H1 (cell line): Measurements from ENCODE around the gene AQP4. TPM values are rescaled to one million over a fixed set of nuclear protein-coding genes. Genes with fewer than 3 reads are reported as not detected.

Experiments used
- CTCF ChIA-PET: fragments of 300-600 bp; sonication (Branson Sonifier 250); formaldehyde crosslinking; loops from one replicate; lab custom pipeline; 2021; ENCODE audit not compliant: partially characterized antibody; lab: Charles Lee
- POLR2A ChIA-PET: fragments of 300-600 bp; sonication (Branson Sonifier 250); formaldehyde crosslinking; loops from one replicate; lab custom pipeline; 2021; ENCODE audit warnings: inconsistent platforms; ENCODE audit not compliant: partially characterized antibody; lab: Charles Lee
- DNase-seq, 2 experiments: peaks; one replicate each; pipeline versions ENCODE4 v3.0.0 to v3.0.0-alpha.2; 2010 to 2022; ENCODE audit warnings: low spot score in 2 of 2, low read depth in 1 of 2, mixed read lengths in 1 of 2
- FAIRE-seq: peaks from 2 replicates; lab custom pipeline; 2011; peaks lifted over from hg19 to GRCh38; lab: Jason Lieb, UNC
- H2AFZ ChIP-seq: 2 replicates; pipeline ENCODE4 v1.8.1; 2012; ENCODE audit warnings: low read length, inconsistent platforms
- H2AK5ac ChIP-seq: 2 replicates; pipeline ENCODE4 v1.6.1; 2013; ENCODE audit warnings: low read depth, low read length
- H2BK120ac ChIP-seq: replicated peaks from 2 replicates; pipeline ENCODE3; 2013; ENCODE audit warnings: low read depth, low read length, inconsistent platforms
- H2BK12ac ChIP-seq: 2 replicates; pipeline ENCODE4 v1.6.1; 2013; ENCODE audit warnings: low read depth, low read length
- H2BK15ac ChIP-seq: 2 replicates; pipeline ENCODE4 v1.6.1; 2013; ENCODE audit warnings: low read length
- H2BK20ac ChIP-seq: 2 replicates; pipeline ENCODE4 v1.6.1; 2013; ENCODE audit warnings: low read length
- H2BK5ac ChIP-seq: 2 replicates; pipeline ENCODE4 v1.6.1; 2013; ENCODE audit warnings: low read depth, low read length
- H3K14ac ChIP-seq: 2 replicates; pipeline ENCODE4 v1.6.1; 2013; ENCODE audit warnings: inconsistent platforms; ENCODE audit not compliant: insufficient read length
- H3K18ac ChIP-seq: 2 replicates; pipeline ENCODE4 v1.6.1; 2013; ENCODE audit warnings: low read length; ENCODE audit errors: extremely low read depth
- H3K23ac ChIP-seq: 2 replicates; pipeline ENCODE4 v1.6.1; 2013; ENCODE audit warnings: inconsistent platforms; ENCODE audit not compliant: insufficient read length
- H3K23me2 ChIP-seq: 2 replicates; pipeline ENCODE4 v1.6.1; 2013; ENCODE audit warnings: low read depth, low read length
- H3K27ac ChIP-seq: 2 replicates; pipeline ENCODE4 v1.6.1; 2011; ENCODE audit warnings: low read depth, low read length, inconsistent platforms
- H3K27me3 ChIP-seq, 4 experiments: replicated peaks in 1 of 4; 1 replicate in 1 of 4; 2 replicates in 3 of 4; pipeline versions ENCODE4 v1.6.1 to v1.8.1; 2011 to 2013; ENCODE audit warnings: low read length in 3 of 4, mild to moderate bottlenecking in 3 of 4, inconsistent platforms in 2 of 4, mixed read lengths in 2 of 4, moderate library complexity in 1 of 4; ENCODE audit not compliant: control insufficient read depth in 3 of 4, insufficient read depth in 3 of 4; ENCODE audit errors: extremely low read depth in 1 of 4
- H3K36me3 ChIP-seq, 4 experiments: 2 replicates each; pipeline versions ENCODE4 v1.6.1 to v1.8.1; 2011 to 2013; ENCODE audit warnings: mild to moderate bottlenecking in 4 of 4, low read length in 3 of 4, moderate library complexity in 2 of 4, control low read depth in 1 of 4, inconsistent platforms in 1 of 4; ENCODE audit not compliant: insufficient read depth in 4 of 4, control insufficient read depth in 2 of 4
- H3K4ac ChIP-seq: replicated peaks from 2 replicates; pipeline ENCODE3; 2013; ENCODE audit warnings: low read length, low read depth, mixed read lengths, inconsistent platforms; ENCODE audit not compliant: insufficient read length
- H3K4me1 ChIP-seq, 4 experiments: replicated peaks in 1 of 4; 1 replicate in 1 of 4; 2 replicates in 3 of 4; pipeline versions ENCODE4 v1.6.1 to v1.8.1; 2011 to 2013; ENCODE audit warnings: low read length in 3 of 4, inconsistent platforms in 2 of 4, mixed read lengths in 1 of 4; ENCODE audit not compliant: insufficient read depth in 4 of 4, control insufficient read depth in 3 of 4
- H3K4me2 ChIP-seq, 2 experiments: 2 replicates each; pipeline versions ENCODE4 v1.6.1 to v1.8.1; 2011 to 2013; ENCODE audit warnings: low read depth in 2 of 2, low read length in 2 of 2, control low read depth in 1 of 2, inconsistent platforms in 1 of 2, mild to moderate bottlenecking in 1 of 2; ENCODE audit not compliant: insufficient read depth in 1 of 2
- H3K4me3 ChIP-seq, 4 experiments: fragments of 200-600, 300-600 bp in 1 of 4; sonication (generic), shearing (Covaris generic), sonication (Bioruptor Twin) in 1 of 4; 2 replicates each; pipeline versions ENCODE4 v1.5.1 to v1.8.1; 2011 to 2016; ENCODE audit warnings: low read length in 4 of 4, low read depth in 3 of 4, control low read depth in 2 of 4, inconsistent platforms in 2 of 4, mild to moderate bottlenecking in 2 of 4, mixed read lengths in 1 of 4, moderate library complexity in 1 of 4; ENCODE audit not compliant: insufficient read depth in 2 of 4; ENCODE audit errors: extremely low read depth in 1 of 4
- H3K56ac ChIP-seq: replicated peaks from 2 replicates; pipeline ENCODE3; 2013; ENCODE audit warnings: low read depth, mild to moderate bottlenecking, mixed read lengths, low read length, inconsistent platforms; ENCODE audit not compliant: insufficient read length
- H3K79me1 ChIP-seq: 2 replicates; pipeline ENCODE4 v1.6.1; 2013; ENCODE audit warnings: low read depth, low read length, control low read depth
- H3K79me2 ChIP-seq, 2 experiments: 2 replicates each; pipeline versions ENCODE4 v1.6.1 to v1.8.1; 2012 to 2013; ENCODE audit warnings: low read length in 2 of 2, mild to moderate bottlenecking in 2 of 2, inconsistent platforms in 1 of 2; ENCODE audit not compliant: insufficient read depth in 2 of 2, control insufficient read depth in 1 of 2
- H3K9ac ChIP-seq, 4 experiments: replicated peaks in 1 of 4; 1 replicate in 1 of 4; 2 replicates in 3 of 4; pipeline versions ENCODE4 v1.6.1 to v1.8.1; 2011 to 2013; ENCODE audit warnings: low read depth in 3 of 4, low read length in 3 of 4, control low read depth in 2 of 4, mild to moderate bottlenecking in 2 of 4, moderate library complexity in 2 of 4, inconsistent platforms in 1 of 4; ENCODE audit errors: extremely low read depth in 1 of 4
- H3K9me3 ChIP-seq, 2 experiments: 2 replicates each; pipeline versions ENCODE4 v1.6.1 to v1.8.1; 2012 to 2013; ENCODE audit warnings: mild to moderate bottlenecking in 2 of 2, moderate library complexity in 2 of 2, control low read depth in 1 of 2, inconsistent platforms in 1 of 2, low read depth in 1 of 2, low read length in 1 of 2, mixed read lengths in 1 of 2; ENCODE audit not compliant: insufficient read depth in 2 of 2
- H4K20me1 ChIP-seq, 2 experiments: replicated peaks in 1 of 2; 2 replicates each; pipeline versions ENCODE3 to v1.8.1; 2011 to 2013; ENCODE audit warnings: inconsistent platforms in 2 of 2, low read length in 2 of 2, mild to moderate bottlenecking in 1 of 2; ENCODE audit not compliant: insufficient read depth in 2 of 2, control insufficient read depth in 1 of 2
- H4K5ac ChIP-seq: 2 replicates; pipeline ENCODE4 v1.6.1; 2013; ENCODE audit warnings: low read length, low read depth, mixed read lengths, inconsistent platforms; ENCODE audit not compliant: insufficient read length
- H4K8ac ChIP-seq: 2 replicates; pipeline ENCODE4 v1.8.0; 2013; ENCODE audit warnings: mild to moderate bottlenecking, moderate library complexity, low read length, inconsistent platforms; ENCODE audit not compliant: insufficient read depth; ENCODE audit errors: extremely low read depth
- H4K91ac ChIP-seq: replicated peaks from 2 replicates; pipeline ENCODE3; 2013; ENCODE audit warnings: low read length, mixed read lengths, inconsistent platforms; ENCODE audit not compliant: insufficient read length
- BCL11A ChIP-seq, 2 experiments: IDR thresholded peaks; one replicate each; pipeline ENCODE4 v1.6.1; 2011; ENCODE audit warnings: low read depth in 2 of 2, low read length in 2 of 2, mild to moderate bottlenecking in 2 of 2
- CHD2 ChIP-seq: IDR thresholded peaks from 2 replicates; pipeline ENCODE4 v1.6.1; 2012; ENCODE audit warnings: low read length, improper control_type of control experiment
- EZH2 ChIP-seq: fragments of 200-600 bp; sonication (generic); IDR thresholded peaks from 2 replicates; pipeline ENCODE4 v1.7.1; 2012; ENCODE audit warnings: low read depth, mild to moderate bottlenecking, moderate library complexity, low read length, inconsistent platforms; ENCODE audit not compliant: severe bottlenecking
- GABPA ChIP-seq: IDR thresholded peaks from 2 replicates; pipeline ENCODE4 v1.6.1; 2011; ENCODE audit warnings: mild to moderate bottlenecking, low read length, moderate library complexity, borderline replicate concordance; ENCODE audit not compliant: insufficient read depth
- JUN ChIP-seq: IDR thresholded peaks from 2 replicates; pipeline ENCODE4 v1.6.1; 2011; ENCODE audit warnings: low read depth, mild to moderate bottlenecking, improper control_type of control experiment, low read length
- KDM5A ChIP-seq: fragments of 200-600 bp; IDR thresholded peaks from 2 replicates; pipeline ENCODE4 v1.7.1; 2012; ENCODE audit warnings: mild to moderate bottlenecking, low read length, inconsistent platforms, mixed read lengths
- NRF1 ChIP-seq: IDR thresholded peaks from 2 replicates; pipeline ENCODE4 v1.6.1; 2011; ENCODE audit warnings: mild to moderate bottlenecking, low read depth, low read length, improper control_type of control experiment
- SRF ChIP-seq: IDR thresholded peaks from 2 replicates; pipeline ENCODE4 v1.6.1; 2011; ENCODE audit warnings: mild to moderate bottlenecking, low read depth, low read length, moderate library complexity
- TAF1 ChIP-seq: IDR thresholded peaks from 2 replicates; pipeline ENCODE4 v1.6.1; 2011; ENCODE audit warnings: mild to moderate bottlenecking, low read depth, low read length
- WGBS, 2 experiments: shearing (Covaris generic) in 1 of 2; methylation state at CpG; one replicate each; pipeline versions ENCODE4 v1.1.6 to v1.1.7; 2013 to 2015; ENCODE audit warnings: low lambda C conversion rate in 2 of 2, mixed read lengths in 2 of 2, inconsistent platforms in 1 of 2, low coverage in 1 of 2, missing lambda C conversion rate in 1 of 2; ENCODE audit not compliant: insufficient replicate concordance in 2 of 2, insufficient coverage in 1 of 2, insufficient read length in 1 of 2; ENCODE audit errors: extremely low coverage in 1 of 2, missing lambda C conversion rate in 1 of 2; 5-methylcytosine and 5-hydroxymethylcytosine counted together
- polyA plus RNA-seq, 7 experiments: library from polyadenylated mRNA; depleted of rRNA in 3 of 7; stranded (reverse) in 5 of 7; unstranded in 2 of 7; fragments of >200 nt in 5 of 7; fragments of 200-250 nt in 2 of 7; gene quantifications; 1 replicate in 5 of 7; 2 replicates in 1 of 7; 4 replicates in 1 of 7; pipeline versions ENCODE4 v1.2.1 to v1.2.3, GENCODE V29; 2011 to 2013; ENCODE audit warnings: missing spikeins in 2 of 7, mixed read lengths in 2 of 7
- total RNA-seq: library from RNA; stranded (reverse); fragmentation: NEBNext Ultra II Directional; extraction: Animal tissue kit (Norgen Biotek cat#: 25700); gene quantifications from 2 replicates; pipeline ENCODE4 v1.2.1, GENCODE V29; 2021
- TF ChIP-seq, protein P1 (sequence below): IDR thresholded peaks from 2 replicates; pipeline ENCODE4 v1.6.1; 2012; ENCODE audit warnings: inconsistent platforms

AQP4 gene
- total and polyA plus RNA-seq, 2 of the 8 experiments (the other 6 are each of a cell fraction or from before 2014, with no cell fraction given): 2.2 to 2.8 TPM

DNA sequence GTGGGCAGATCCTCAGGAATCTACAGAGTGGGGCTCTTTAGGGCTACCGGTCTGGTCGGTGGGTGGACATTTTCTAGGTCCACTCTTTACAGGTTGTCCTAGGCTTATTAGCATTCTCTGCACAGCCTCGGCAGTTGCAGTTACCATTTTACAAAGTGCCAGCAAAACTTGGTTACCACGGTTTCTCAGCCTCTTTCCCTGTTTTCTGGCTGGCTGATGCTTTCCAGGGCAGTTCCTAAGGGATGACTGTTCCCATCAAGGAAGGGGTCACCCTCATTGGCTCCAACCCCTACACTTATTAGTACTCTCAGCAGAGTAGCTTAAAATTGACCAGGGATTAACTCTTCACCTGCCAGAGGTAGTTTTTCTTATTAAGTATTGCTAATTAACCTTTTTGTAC, 2.0 kb upstream of the AQP4 start:
- no peak overlapping the region for H2BK12ac ChIP-seq
- H4K20me1 ChIP-seq: no peaks in the 10 kb centered on the region
- TF ChIP-seq TAF1: no peak
- TF ChIP-seq KDM5A: no peak
- TF ChIP-seq JUN: no peak
- TF ChIP-seq EZH2: no peak
- no peak for TF ChIP-seq CHD2
- TF ChIP-seq BCL11A (IDR thresholded peaks at IDR 0.05; ENCODE audit: low read depth in 2 of 2, low read length in 2 of 2): no peak
- no peak for TF ChIP-seq NRF1
- TF ChIP-seq SRF: no peak
- TF ChIP-seq, protein P1, sequence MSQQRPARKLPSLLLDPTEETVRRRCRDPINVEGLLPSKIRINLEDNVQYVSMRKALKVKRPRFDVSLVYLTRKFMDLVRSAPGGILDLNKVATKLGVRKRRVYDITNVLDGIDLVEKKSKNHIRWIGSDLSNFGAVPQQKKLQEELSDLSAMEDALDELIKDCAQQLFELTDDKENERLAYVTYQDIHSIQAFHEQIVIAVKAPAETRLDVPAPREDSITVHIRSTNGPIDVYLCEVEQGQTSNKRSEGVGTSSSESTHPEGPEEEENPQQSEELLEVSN: no peak
- no peak for TF ChIP-seq GABPA
- no peak overlapping the region for H3K23ac ChIP-seq
- peaks cover 5% of the 10 kb centered on the region; the same call in 1 of the 2 replicates for H3K23me2 ChIP-seq
- H2AFZ ChIP-seq: no peak overlapping the region
- H3K4ac ChIP-seq: no peak overlapping the region
- H3K27me3 ChIP-seq: peaks cover 0 to 5% (median 3%) of the 10 kb centered on the region in 4 experiments; a peak in 3 of 7 replicates
- no peak overlapping the region for H2AK5ac ChIP-seq
- no peak overlapping the region for H3K18ac ChIP-seq
- no peak overlapping the region for H3K9ac ChIP-seq
- no peak overlapping the region for H4K8ac ChIP-seq
- H2BK20ac ChIP-seq: no peak overlapping the region
- H2BK5ac ChIP-seq: no peak overlapping the region
- no peak overlapping the region for H3K56ac ChIP-seq
- no peak overlapping the region for H3K27ac ChIP-seq
- DNase-seq (no peak), FAIRE-seq (no peak)
- no peaks in the 10 kb centered on the region for H3K9me3 ChIP-seq
- H2BK120ac ChIP-seq: no peak overlapping the region
- no peaks in the 10 kb centered on the region for H3K36me3 ChIP-seq
- ChIA-PET CTCF (no interaction called here), POLR2A (no interaction called here)
- H2BK15ac ChIP-seq: no peak overlapping the region
- H3K79me2 ChIP-seq: no peaks in the 10 kb centered on the region
- no peak overlapping the region for H3K14ac ChIP-seq
- no peaks in the 10 kb centered on the region for H3K79me1 ChIP-seq
- no peak overlapping the region for H4K5ac ChIP-seq
- peaks cover 3 to 17% (median 7%) of the 10 kb centered on the region in 4 experiments; a peak in 6 of 7 replicates for H3K4me1 ChIP-seq
- no peak overlapping the region for H3K4me3 ChIP-seq
- no peak overlapping the region for H3K4me2 ChIP-seq
- 89% methylated on average over 4 of the region's 4 CpGs; no CpG with 5 or more reads in 1 of the 2 experiments for WGBS, 2 experiments
- no peak overlapping the region for H4K91ac ChIP-seq
